WTC11 (cell line): Measurements from ENCODE around the gene TPPP3.

Experiments used
- ATF2 ChIP-seq: sonication (generic); formaldehyde crosslinking; IDR thresholded peaks from 2 replicates; pipeline ENCODE4 v1.8.1; 2022; ENCODE audit warnings: low read depth, missing genetic modification reagents, borderline replicate concordance
- ATF3 ChIP-seq: sonication (generic); formaldehyde crosslinking; conservative IDR thresholded peaks from 2 replicates; pipeline ENCODE4 v1.8.1; 2022; ENCODE audit warnings: mild to moderate bottlenecking, missing genetic modification reagents
- CTCF ChIP-seq: fragments of 200-600 bp; IDR thresholded peaks from 2 replicates; pipeline ENCODE4 v1.8.0; 2022; ENCODE audit warnings: antibody characterized with exemption
- E2F1 ChIP-seq: sonication (generic); formaldehyde crosslinking; IDR thresholded peaks from 2 replicates; pipeline ENCODE4 v1.8.0; 2022; ENCODE audit warnings: mild to moderate bottlenecking, missing genetic modification reagents
- ELF4 ChIP-seq: sonication (generic); formaldehyde crosslinking; IDR thresholded peaks from 2 replicates; pipeline ENCODE4 v1.8.1; 2022; ENCODE audit warnings: low read depth, mild to moderate bottlenecking, moderate library complexity, missing genetic modification reagents
- FOXP1 ChIP-seq: sonication (generic); formaldehyde crosslinking; IDR thresholded peaks from 2 replicates; pipeline ENCODE4 v1.8.0; 2022; ENCODE audit warnings: missing genetic modification reagents, mild to moderate bottlenecking, moderate library complexity, borderline replicate concordance
- FOXP4 ChIP-seq: sonication (generic); formaldehyde crosslinking; IDR thresholded peaks from 2 replicates; pipeline ENCODE4 v1.8.0; 2022; ENCODE audit warnings: mild to moderate bottlenecking, missing genetic modification reagents
- GABPB1 ChIP-seq: sonication (generic); formaldehyde crosslinking; IDR thresholded peaks from 2 replicates; pipeline ENCODE4 v1.8.1; 2023; ENCODE audit warnings: mild to moderate bottlenecking, missing genetic modification reagents
- GRHL2 ChIP-seq: fragments of 250-450 bp; sonication (Bioruptor Pico); IDR thresholded peaks from 2 replicates; pipeline ENCODE4 v1.8.0; 2022; ENCODE audit warnings: mild to moderate bottlenecking, moderate library complexity; ENCODE audit not compliant: insufficient replicate concordance, severe bottlenecking
- JUN ChIP-seq: sonication (generic); formaldehyde crosslinking; IDR thresholded peaks from 2 replicates; pipeline ENCODE4 v1.8.0; 2023; ENCODE audit warnings: mild to moderate bottlenecking, missing genetic modification reagents
- MYBL2 ChIP-seq: sonication (generic); formaldehyde crosslinking; IDR thresholded peaks from 2 replicates; pipeline ENCODE4 v1.8.1; 2023; ENCODE audit warnings: mild to moderate bottlenecking, moderate library complexity, missing genetic modification reagents
- SMAD3 ChIP-seq: sonication (generic); formaldehyde crosslinking; IDR thresholded peaks from 2 replicates; pipeline ENCODE4 v1.8.0; 2022; ENCODE audit warnings: missing genetic modification reagents, mild to moderate bottlenecking, borderline replicate concordance
- USF2 ChIP-seq: sonication (generic); formaldehyde crosslinking; IDR thresholded peaks from 2 replicates; pipeline ENCODE4 v1.8.1; 2023; ENCODE audit warnings: mild to moderate bottlenecking, missing genetic modification reagents, moderate library complexity

GRCh38 chr16:67425061-67425460 lies 31.8 kb upstream of the TPPP3 start:
- TF ChIP-seq CTCF = no peak
- no peak for TF ChIP-seq ATF3 (CRISPR knock-in tag)
- no peak for TF ChIP-seq SMAD3
- TF ChIP-seq MYBL2 (CRISPR knock-in tag) = no peak
- no peak for TF ChIP-seq FOXP1
- TF ChIP-seq USF2 = no peak
- no peak for TF ChIP-seq ATF2 (CRISPR knock-in tag)
- no peak for TF ChIP-seq GABPB1 (CRISPR knock-in tag)
- no peak for TF ChIP-seq E2F1
- no peak for TF ChIP-seq GRHL2 (CRISPR knock-in tag)
- no peak for TF ChIP-seq FOXP4 (CRISPR knock-in tag)
- TF ChIP-seq JUN (CRISPR knock-in tag) = no peak
- no peak for TF ChIP-seq ELF4 (CRISPR knock-in tag)
